Glutamatergic neuron (in vitro differentiated cells): ENCODE data around the gene TIFAB. TPM values are rescaled to one million over a fixed set of nuclear protein-coding genes. Genes with fewer than 3 reads are reported as not detected.

ENCODE experiments used
- DNase-seq: peaks from one replicate; pipeline ENCODE4 v3.0.0; 2022
- H3K27ac Mint-ChIP-seq: one replicate; pipeline ENCODE4 v1.8.0; 2020; ENCODE audit warnings: mild to moderate bottlenecking, mixed read lengths, inconsistent platforms; ENCODE audit not compliant: unreplicated experiment
- H3K27me3 Mint-ChIP-seq: one replicate; pipeline ENCODE4 v1.8.0; 2020; ENCODE audit warnings: mild to moderate bottlenecking, moderate library complexity, mixed read lengths, inconsistent platforms; ENCODE audit not compliant: unreplicated experiment
- H3K36me3 Mint-ChIP-seq: one replicate; pipeline ENCODE4 v1.8.0; 2020; ENCODE audit warnings: mild to moderate bottlenecking, mixed read lengths, inconsistent platforms; ENCODE audit not compliant: unreplicated experiment
- H3K4me1 Mint-ChIP-seq: one replicate; pipeline ENCODE4 v1.8.0; 2020; ENCODE audit warnings: mild to moderate bottlenecking, low read depth, mixed read lengths, inconsistent platforms; ENCODE audit not compliant: unreplicated experiment
- H3K4me3 Mint-ChIP-seq: one replicate; pipeline ENCODE4 v1.8.0; 2020; ENCODE audit warnings: mild to moderate bottlenecking, mixed read lengths, inconsistent platforms; ENCODE audit not compliant: unreplicated experiment
- H3K9me3 Mint-ChIP-seq: one replicate; pipeline ENCODE4 v1.8.0; 2020; ENCODE audit warnings: mild to moderate bottlenecking, moderate library complexity, mixed read lengths, inconsistent platforms; ENCODE audit not compliant: unreplicated experiment
- total RNA-seq: library from RNA; stranded (reverse); fragmentation: NEBNext Ultra II Directional; extraction: Animal tissue kit (Norgen Biotek cat#: 25700); gene quantifications from one replicate; pipeline ENCODE4 v1.2.1, GENCODE V29; 2021; ENCODE audit not compliant: unreplicated experiment
- TF ChIP-seq, protein P1 (sequence below): fragments of 200-600 bp; sonication (generic); IDR thresholded peaks from one replicate; pipeline ENCODE4 v1.5.0; 2021; ENCODE audit not compliant: partially characterized antibody, unreplicated experiment

TIFAB gene
- total RNA-seq, 1 donor from 2014 or later, result not detected

DNA sequence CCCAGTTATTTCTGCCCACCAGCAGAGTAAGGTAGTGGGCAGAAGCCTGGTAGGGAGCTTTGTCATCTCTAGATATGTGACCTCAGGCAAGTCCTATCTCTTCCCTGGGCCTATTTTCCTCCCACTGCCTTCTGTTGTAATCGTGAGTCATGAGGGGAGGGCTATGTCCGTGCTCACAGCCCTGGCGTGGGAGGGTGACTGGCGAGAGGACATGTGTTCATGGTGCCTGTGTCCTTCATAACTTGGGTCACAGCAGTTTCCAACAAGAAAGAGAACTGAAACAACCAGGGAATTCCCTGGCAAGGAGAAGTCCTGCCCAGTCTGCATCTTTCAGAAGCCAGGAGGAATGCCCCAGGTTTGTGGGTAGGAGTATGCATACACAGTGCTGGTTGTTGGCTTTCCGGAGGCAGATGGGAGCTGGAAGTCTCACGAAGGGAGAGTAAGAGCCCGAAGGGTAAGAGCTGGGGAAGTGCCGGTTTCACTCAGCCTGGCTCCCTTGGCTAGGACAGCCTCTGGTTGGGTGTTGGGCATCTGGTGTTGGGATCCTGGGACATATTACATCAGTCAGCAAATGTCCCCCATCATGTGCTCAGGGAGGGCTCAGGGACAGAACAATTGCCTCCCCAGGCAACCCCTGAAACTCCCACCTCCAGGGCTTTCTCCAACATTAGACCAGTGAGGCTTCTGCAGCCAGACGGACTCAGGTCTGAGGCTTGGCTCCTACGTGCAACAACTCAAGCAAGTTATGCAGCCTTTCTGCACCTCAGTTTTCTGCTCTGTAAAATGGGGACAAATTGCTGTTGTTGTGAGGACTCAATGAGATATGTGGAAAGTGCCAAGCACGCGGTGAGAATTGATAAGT lies 4.3 kb upstream of the TIFAB start:
- Mint-ChIP-seq H3K27me3 (peaks cover 3% of the 10 kb centered on the region), H3K9me3 (peaks cover 6% of the 10 kb centered on the region), H3K4me1 (peaks cover 5% of the 10 kb centered on the region), H3K27ac (no peak overlapping the region), H3K36me3 (peaks cover 4% of the 10 kb centered on the region), H3K4me3 (no peak overlapping the region)
- no peak for DNase-seq
- TF ChIP-seq, protein P1, sequence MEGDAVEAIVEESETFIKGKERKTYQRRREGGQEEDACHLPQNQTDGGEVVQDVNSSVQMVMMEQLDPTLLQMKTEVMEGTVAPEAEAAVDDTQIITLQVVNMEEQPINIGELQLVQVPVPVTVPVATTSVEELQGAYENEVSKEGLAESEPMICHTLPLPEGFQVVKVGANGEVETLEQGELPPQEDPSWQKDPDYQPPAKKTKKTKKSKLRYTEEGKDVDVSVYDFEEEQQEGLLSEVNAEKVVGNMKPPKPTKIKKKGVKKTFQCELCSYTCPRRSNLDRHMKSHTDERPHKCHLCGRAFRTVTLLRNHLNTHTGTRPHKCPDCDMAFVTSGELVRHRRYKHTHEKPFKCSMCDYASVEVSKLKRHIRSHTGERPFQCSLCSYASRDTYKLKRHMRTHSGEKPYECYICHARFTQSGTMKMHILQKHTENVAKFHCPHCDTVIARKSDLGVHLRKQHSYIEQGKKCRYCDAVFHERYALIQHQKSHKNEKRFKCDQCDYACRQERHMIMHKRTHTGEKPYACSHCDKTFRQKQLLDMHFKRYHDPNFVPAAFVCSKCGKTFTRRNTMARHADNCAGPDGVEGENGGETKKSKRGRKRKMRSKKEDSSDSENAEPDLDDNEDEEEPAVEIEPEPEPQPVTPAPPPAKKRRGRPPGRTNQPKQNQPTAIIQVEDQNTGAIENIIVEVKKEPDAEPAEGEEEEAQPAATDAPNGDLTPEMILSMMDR, result no peak

DNA sequence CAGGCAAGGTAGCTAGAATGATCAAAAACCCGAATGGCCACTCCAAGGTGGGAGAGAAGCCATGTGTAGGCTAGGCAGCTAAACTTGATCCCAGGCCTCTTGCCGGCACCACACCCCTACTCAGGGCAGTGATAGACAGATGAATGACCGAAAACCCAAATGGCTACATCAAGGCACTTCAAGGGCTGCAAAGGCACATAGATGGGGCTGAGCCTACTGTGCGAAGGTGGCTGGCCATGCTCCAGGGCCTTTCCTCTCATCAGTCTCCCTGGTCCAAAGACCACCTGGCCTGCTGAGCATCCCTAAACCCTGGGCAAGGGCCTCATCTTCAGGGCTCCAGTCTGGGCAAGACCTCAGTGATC lies 3.7 kb upstream of the TIFAB start:
- no peak for DNase-seq
- Mint-ChIP-seq H3K27ac (no peak overlapping the region), H3K4me3 (no peak overlapping the region), H3K4me1 (peaks cover 9% of the 10 kb centered on the region), H3K36me3 (peaks cover 4% of the 10 kb centered on the region), H3K9me3 (peaks cover 6% of the 10 kb centered on the region), H3K27me3 (peaks cover 3% of the 10 kb centered on the region)
- TF ChIP-seq, protein P1, result no peak

DNA sequence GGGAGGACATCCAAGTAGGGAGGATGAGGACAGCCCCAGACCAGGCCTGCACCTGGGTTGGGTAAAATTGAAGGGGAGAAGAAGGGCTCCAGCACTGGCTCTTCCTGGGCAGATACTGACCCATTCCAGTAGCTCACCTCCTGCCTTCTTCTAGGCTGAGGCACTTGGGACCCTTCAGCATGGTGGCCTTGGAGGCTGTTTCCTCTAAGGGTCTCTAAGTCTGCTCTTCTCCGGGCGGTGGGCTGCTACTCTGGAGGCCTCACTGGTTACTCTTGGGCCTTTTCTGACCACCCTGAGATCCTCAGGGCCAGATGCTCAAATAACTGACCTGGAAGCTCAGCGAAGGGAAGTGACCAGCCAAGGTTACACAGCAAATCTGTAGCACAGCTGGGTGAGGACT lies 2.8 kb upstream of the TIFAB start:
- no peak for DNase-seq
- peaks cover 9% of the 10 kb centered on the region for H3K4me1 Mint-ChIP-seq
- peaks cover 4% of the 10 kb centered on the region for H3K36me3 Mint-ChIP-seq
- H3K27me3 Mint-ChIP-seq, result peaks cover 5% of the 10 kb centered on the region
- peaks cover 6% of the 10 kb centered on the region for H3K9me3 Mint-ChIP-seq
- TF ChIP-seq, protein P1, result no peak
- peak overlapping the region; percentile 12 for H3K27ac Mint-ChIP-seq
- peak overlapping the region; percentile 14 for H3K4me3 Mint-ChIP-seq

DNA sequence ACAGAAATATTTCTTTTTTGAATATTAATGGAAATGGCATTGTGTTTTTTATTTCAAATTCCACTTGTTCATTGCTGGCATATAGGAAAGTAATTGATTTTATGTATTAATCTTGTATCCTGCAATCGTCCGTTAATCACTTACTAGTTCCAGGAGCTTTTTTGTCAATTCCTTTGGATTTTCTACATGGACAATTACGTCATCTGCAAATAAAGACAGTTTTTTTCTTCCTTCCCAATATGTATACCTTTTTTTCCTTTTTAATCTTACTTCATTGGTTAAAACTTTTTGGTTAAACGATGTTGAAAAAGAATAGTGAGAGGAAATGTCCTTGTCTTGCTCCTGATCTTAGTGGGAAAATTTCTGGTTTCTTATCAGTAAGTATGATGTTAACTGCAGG lies 1.5 kb upstream of the TIFAB start:
- H3K4me3 Mint-ChIP-seq, result no peak overlapping the region
- DNase-seq, result no peak
- H3K27me3 Mint-ChIP-seq, result peaks cover 5% of the 10 kb centered on the region
- peaks cover 4% of the 10 kb centered on the region for H3K36me3 Mint-ChIP-seq
- H3K4me1 Mint-ChIP-seq, result peaks cover 9% of the 10 kb centered on the region
- H3K9me3 Mint-ChIP-seq, result peaks cover 7% of the 10 kb centered on the region
- no peak overlapping the region for H3K27ac Mint-ChIP-seq
- TF ChIP-seq, protein P1, result no peak

DNA sequence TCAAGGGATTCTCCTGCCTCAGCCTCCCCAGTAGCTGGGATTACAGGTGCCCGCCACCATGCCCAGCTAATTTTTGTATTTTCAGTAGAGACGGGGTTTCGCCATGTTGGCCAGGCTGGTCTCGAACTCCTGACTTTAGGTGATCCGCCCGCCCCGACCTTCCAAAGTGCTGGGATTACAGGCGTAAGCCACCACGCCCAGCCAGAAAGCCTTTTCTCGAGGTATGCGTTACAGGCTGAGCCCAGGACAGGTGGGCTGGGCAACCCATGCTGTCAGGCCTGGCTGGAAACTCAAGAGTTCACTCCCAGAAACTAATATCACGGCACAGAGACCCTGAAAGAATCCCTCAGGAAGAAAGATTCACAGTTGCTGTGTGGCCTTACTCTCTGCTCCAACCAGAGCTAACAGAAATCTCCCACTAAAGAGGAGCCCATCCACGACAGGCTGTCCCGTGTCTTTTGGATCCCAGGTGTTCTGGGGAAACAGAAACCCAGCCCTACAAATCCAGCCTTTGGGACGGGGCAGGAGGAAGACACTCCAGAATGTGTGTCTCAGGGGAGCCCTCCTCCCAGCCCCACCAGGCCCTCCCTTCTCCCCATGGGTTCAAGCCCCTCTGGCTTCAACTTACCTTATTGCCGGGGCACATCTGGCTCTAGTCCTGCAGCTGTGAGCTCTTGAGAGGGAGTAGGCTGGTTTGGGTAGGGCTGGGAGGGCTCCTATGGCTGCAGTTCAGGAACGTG lies 400 bp downstream of the TIFAB start:
- no peak overlapping the region for H3K27ac Mint-ChIP-seq
- TF ChIP-seq, protein P1, result no peak
- H3K9me3 Mint-ChIP-seq, result peaks cover 7% of the 10 kb centered on the region
- peaks cover 5% of the 10 kb centered on the region for H3K27me3 Mint-ChIP-seq
- peaks cover 4% of the 10 kb centered on the region for H3K36me3 Mint-ChIP-seq
- no peak overlapping the region for H3K4me3 Mint-ChIP-seq
- no peak for DNase-seq
- H3K4me1 Mint-ChIP-seq, result peaks cover 9% of the 10 kb centered on the region
